Measurements from ENCODE around the gene TRIP10.
"Not testable (repeated sequence)": the region's sequence is repeated elsewhere in the genome, so short reads cannot be mapped to it uniquely, and the experiment has no call there.

The TRIP10 gene

GRCh38 chr19:6744381-6745301 lies 5.2 kb downstream of the TRIP10 start:
- DNase-seq, result no peak

GRCh38 chr19:6745965-6746364 lies 6.5 kb downstream of the TRIP10 start:
- no peak for DNase-seq

GRCh38 chr19:6748543-6748942 lies 9.1 kb downstream of the TRIP10 start:
- DNase-seq, result not testable (repeated sequence)

- no peak for DNase-seq
Observed at GRCh38 chr19:6750062-6750461, 10.6 kb downstream of the TRIP10 start.

GRCh38 chr19:6751189-6751588 lies 11.7 kb downstream of the TRIP10 start:
- no peak for DNase-seq

- peak in 1 of 3 donors; percentile 27 for DNase-seq
Observed at GRCh38 chr19:6752256-6753177, 13.0 kb downstream of the TRIP10 start.

GRCh38 chr19:6753178-6754031 lies 13.9 kb downstream of the TRIP10 start:
- peak; percentile 87 to 95 (median 91) for DNase-seq

- DNase-seq, result no peak
Observed at GRCh38 chr19:6754136-6754535, 14.7 kb downstream of the TRIP10 start.

- DNase-seq, result no peak
Observed at GRCh38 chr19:6754653-6755463, 15.4 kb downstream of the TRIP10 start.

GRCh38 chr19:6760606-6761005 lies 21.1 kb downstream of the TRIP10 start:
- DNase-seq, result no peak

GRCh38 chr19:6761053-6761676 lies 21.7 kb downstream of the TRIP10 start:
- DNase-seq, result peak in 1 of 3 donors; percentile 45

- DNase-seq, result not testable (repeated sequence)
Observed at GRCh38 chr19:6762253-6762797, 22.8 kb downstream of the TRIP10 start.

GRCh38 chr19:6765738-6766356 lies 26.4 kb downstream of the TRIP10 start:
- no peak for DNase-seq

- no peak for DNase-seq
Observed at GRCh38 chr19:6766357-6767080, 27.0 kb downstream of the TRIP10 start.

GRCh38 chr19:6767081-6767356 lies 27.5 kb downstream of the TRIP10 start:
- no peak for DNase-seq

- peak; percentile 96 to 99 (median 97) for DNase-seq
Observed at GRCh38 chr19:6767357-6768235, 28.1 kb downstream of the TRIP10 start, which contains the start of gene SH2D3A. TSS of gene SH2D3A (minus strand) at chr19:6767435. CDS start at chr19:6763748, 3,687 bp downstream.

- DNase-seq, result no peak
Observed at GRCh38 chr19:6768236-6768785, 28.8 kb downstream of the TRIP10 start.

- DNase-seq, result peak; percentile 84 to 92 (median 88)
Observed at GRCh38 chr19:6769006-6769619, 29.6 kb downstream of the TRIP10 start.

All from suppressor macrophage treated with lipopolysaccharide for 1 hour (primary cell).